ENCODE measurements around the gene MICB. TPM values are rescaled to one million over a fixed set of nuclear protein-coding genes. Genes with fewer than 3 reads are reported as not detected.

MICB gene
- total and polyA plus RNA-seq, 12 donors = 0.66 to 4.3 (median 1.4) TPM

DNA sequence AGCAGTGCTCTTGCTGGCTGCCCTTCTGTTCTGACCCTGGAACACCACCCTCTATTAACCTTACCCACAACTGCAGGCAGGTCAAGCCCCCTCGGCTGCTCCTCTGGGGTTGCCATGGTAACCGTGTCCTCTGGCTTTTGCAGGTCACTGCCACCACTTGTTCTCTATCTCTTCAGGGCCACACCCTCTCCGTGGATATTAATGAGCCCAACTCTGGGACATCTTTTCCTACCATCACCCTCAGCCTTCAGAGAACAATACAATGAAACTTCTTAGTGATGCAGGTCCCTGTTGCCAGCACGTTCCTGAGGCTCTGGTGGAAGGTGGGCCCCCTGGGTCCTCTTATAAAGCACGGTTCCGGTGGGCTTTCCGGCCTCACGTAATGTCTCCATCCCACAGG lies 30.8 kb upstream of the MICB start:
- no peak for DNase-seq
- ATAC-seq = no peak
- Histone ChIP-seq H3K4me3 (no peak overlapping the region), H3K36me3 (peaks cover 0 to 25% (median 0%) of the 10 kb centered on the region in 9 donors), H3K27ac (no peak overlapping the region), H3K27me3 (no peaks in the 10 kb centered on the region), H3K4me1 (peaks cover 0 to 79% (median 48%) of the 10 kb centered on the region in 9 donors), H3K9me3 (no peaks in the 10 kb centered on the region)
- intact Hi-C loops (cut with DNase I) = no loop called here
- TF ChIP-seq, protein P1, sequence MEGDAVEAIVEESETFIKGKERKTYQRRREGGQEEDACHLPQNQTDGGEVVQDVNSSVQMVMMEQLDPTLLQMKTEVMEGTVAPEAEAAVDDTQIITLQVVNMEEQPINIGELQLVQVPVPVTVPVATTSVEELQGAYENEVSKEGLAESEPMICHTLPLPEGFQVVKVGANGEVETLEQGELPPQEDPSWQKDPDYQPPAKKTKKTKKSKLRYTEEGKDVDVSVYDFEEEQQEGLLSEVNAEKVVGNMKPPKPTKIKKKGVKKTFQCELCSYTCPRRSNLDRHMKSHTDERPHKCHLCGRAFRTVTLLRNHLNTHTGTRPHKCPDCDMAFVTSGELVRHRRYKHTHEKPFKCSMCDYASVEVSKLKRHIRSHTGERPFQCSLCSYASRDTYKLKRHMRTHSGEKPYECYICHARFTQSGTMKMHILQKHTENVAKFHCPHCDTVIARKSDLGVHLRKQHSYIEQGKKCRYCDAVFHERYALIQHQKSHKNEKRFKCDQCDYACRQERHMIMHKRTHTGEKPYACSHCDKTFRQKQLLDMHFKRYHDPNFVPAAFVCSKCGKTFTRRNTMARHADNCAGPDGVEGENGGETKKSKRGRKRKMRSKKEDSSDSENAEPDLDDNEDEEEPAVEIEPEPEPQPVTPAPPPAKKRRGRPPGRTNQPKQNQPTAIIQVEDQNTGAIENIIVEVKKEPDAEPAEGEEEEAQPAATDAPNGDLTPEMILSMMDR (IDR thresholded peaks at IDR 0.05) = no peak
- 74 to 77% methylated on average over 8 of the region's 8 CpGs for WGBS, 2 donors

- peaks cover 0 to 70% (median 44%) of the 10 kb centered on the region in 9 donors for H3K4me1 ChIP-seq
- H3K27me3 ChIP-seq = no peaks in the 10 kb centered on the region
- WGBS, 2 donors = 49 to 81% methylated on average over 2 of the region's 2 CpGs
- no peak overlapping the region for H3K27ac ChIP-seq
- TF ChIP-seq, protein P1 (IDR thresholded peaks at IDR 0.05) = no peak
- DNase-seq = no peak
- intact Hi-C loops (cut with DNase I) = no loop called here
- ATAC-seq = no peak
- H3K4me3 ChIP-seq = no peak overlapping the region
- H3K36me3 ChIP-seq = peaks cover 0 to 25% (median 0%) of the 10 kb centered on the region in 9 donors
- H3K9me3 ChIP-seq = no peaks in the 10 kb centered on the region
Measured at GRCh38 chr6:31468311-31468710, 29.6 kb upstream of the MICB start.

DNA sequence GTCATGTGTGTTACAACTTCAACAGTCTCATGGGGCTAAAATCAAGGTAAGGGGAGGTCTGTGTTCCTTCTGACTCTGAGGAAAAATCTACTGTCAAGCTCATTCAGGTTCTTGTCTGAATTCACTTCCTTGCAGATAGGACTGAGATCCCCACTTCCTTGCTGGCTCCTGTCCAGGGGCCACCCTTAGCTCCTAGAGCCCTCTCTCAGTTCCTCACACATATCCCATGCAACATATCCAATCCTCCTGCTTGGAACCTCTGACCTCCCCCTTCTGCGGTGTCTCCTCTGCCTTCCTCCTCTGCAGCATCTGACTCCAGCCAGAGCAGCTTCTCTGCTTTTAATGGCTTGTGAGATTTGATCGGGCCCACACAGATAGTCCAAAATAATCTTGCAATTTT lies 27.1 kb upstream of the MICB start:
- 45 to 91% methylated on average over 2 of the region's 2 CpGs for WGBS, 2 donors

DNA sequence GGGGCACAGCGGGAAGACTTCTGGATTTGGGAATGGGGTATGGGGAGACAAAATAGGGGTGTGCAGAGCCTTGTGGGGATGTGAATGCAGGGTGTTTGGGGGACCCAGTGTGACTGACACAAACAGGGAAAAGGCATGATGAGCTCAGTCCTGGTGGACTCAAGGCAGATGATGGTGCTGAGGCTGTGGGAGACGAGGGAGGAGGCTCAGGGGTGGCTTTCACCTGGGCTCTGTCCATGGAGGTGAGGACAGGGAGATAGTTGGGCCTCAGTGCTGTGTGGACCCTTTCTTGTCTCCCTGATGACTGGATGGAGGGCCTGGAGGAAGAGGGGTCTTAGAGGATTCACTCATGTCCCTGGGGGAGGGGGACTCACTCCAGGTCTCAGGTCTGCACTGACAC lies 26.2 kb upstream of the MICB start:
- intact Hi-C loops (cut with DNase I) = no loop called here
- TF ChIP-seq, protein P1 (IDR thresholded peaks at IDR 0.05) = no peak
- 71% methylated on average over 2 of the region's 2 CpGs for WGBS, 2 donors
- Histone ChIP-seq H3K9me3 (no peaks in the 10 kb centered on the region), H3K27me3 (no peaks in the 10 kb centered on the region), H3K4me1 (peaks cover 0 to 56% (median 16%) of the 10 kb centered on the region in 9 donors), H3K4me3 (no peak overlapping the region), H3K36me3 (peaks cover 0 to 9% (median 0%) of the 10 kb centered on the region in 9 donors), H3K27ac (no peak overlapping the region)
- no peak for ATAC-seq
- DNase-seq = no peak

More for the DNA sequence above, 27.1 kb upstream of the MICB start:
- no peak overlapping the region for H3K27ac ChIP-seq
- H3K4me3 ChIP-seq = no peak overlapping the region
- TF ChIP-seq, protein P1 (IDR thresholded peaks at IDR 0.05) = no peak
- H3K9me3 ChIP-seq = no peaks in the 10 kb centered on the region
- no peaks in the 10 kb centered on the region for H3K27me3 ChIP-seq
- ATAC-seq = no peak
- peaks cover 0 to 13% (median 0%) of the 10 kb centered on the region in 9 donors for H3K36me3 ChIP-seq
- DNase-seq = no peak
- peaks cover 0 to 56% (median 23%) of the 10 kb centered on the region in 9 donors for H3K4me1 ChIP-seq
- intact Hi-C loops (cut with DNase I) = no loop called here
